GM19438 (cell line): ENCODE results near the gene METTL9.
"Not testable (repeated sequence)": the region's sequence is repeated elsewhere in the genome, so short reads cannot be mapped to it uniquely, and the experiment has no call there.

ENCODE experiments used
- ATAC-seq: cut with Tn5 transposase; IDR thresholded peaks from one replicate; pipeline ENCODE4 v1.9.1; 2021; ENCODE audit warnings: low read depth; ENCODE audit not compliant: unreplicated experiment

The METTL9 gene

GRCh38 chr16:21654466-21654865 is 55.1 kb downstream of the METTL9 start:
- ATAC-seq: no peak

GRCh38 chr16:21654881-21655280 is 55.5 kb downstream of the METTL9 start:
- no peak for ATAC-seq

- ATAC-seq: no peak
These were observed 57.7 kb downstream of the METTL9 start for GRCh38 chr16:21656795-21657768.

GRCh38 chr16:21659124-21659523 is 59.7 kb downstream of the METTL9 start:
- ATAC-seq: no peak

GRCh38 chr16:21663889-21664647 is 64.7 kb downstream of the METTL9 start, which contains the start of gene OTOA:
OTOA (plus strand) TSS chr16:21663968; CDS start chr16:21678515, 14,547 bp downstream.
- ATAC-seq: no peak

GRCh38 chr16:21664801-21665492 is 65.6 kb downstream of the METTL9 start:
- ATAC-seq: no peak

- no peak for ATAC-seq
These were observed 67.4 kb downstream of the METTL9 start for GRCh38 chr16:21666772-21667171.

GRCh38 chr16:21667575-21667974 is 68.2 kb downstream of the METTL9 start:
- no peak for ATAC-seq

- ATAC-seq: no peak
These were observed 74.1 kb downstream of the METTL9 start for GRCh38 chr16:21673469-21673868.

GRCh38 chr16:21674456-21674855 is 75.1 kb downstream of the METTL9 start:
- not testable (repeated sequence) for ATAC-seq

- not testable (repeated sequence) for ATAC-seq
These were observed 81.3 kb downstream of the METTL9 start for GRCh38 chr16:21680714-21681113.

GRCh38 chr16:21683184-21683583 is 83.8 kb downstream of the METTL9 start:
- no peak for ATAC-seq

GRCh38 chr16:21684199-21684598 is 84.8 kb downstream of the METTL9 start:
- no peak for ATAC-seq

- ATAC-seq: no peak
These were observed 85.7 kb downstream of the METTL9 start for GRCh38 chr16:21685034-21685455.

- ATAC-seq: no peak
These were observed 89.7 kb downstream of the METTL9 start for GRCh38 chr16:21689107-21689506.

- ATAC-seq: not testable (repeated sequence)
These were observed 91.6 kb downstream of the METTL9 start for GRCh38 chr16:21690967-21691366.

- no peak for ATAC-seq
These were observed 95.2 kb downstream of the METTL9 start for GRCh38 chr16:21694609-21695008.

- no peak for ATAC-seq
These were observed 97.7 kb downstream of the METTL9 start for GRCh38 chr16:21697032-21697431.

- ATAC-seq: no peak
These were observed 99.0 kb downstream of the METTL9 start for GRCh38 chr16:21698169-21699032.

GRCh38 chr16:21701271-21701670 is 101.9 kb downstream of the METTL9 start:
- no peak for ATAC-seq
